DND-41 (cell line): ENCODE data around the gene ABCD3.
"Not testable (repeated sequence)": the region's sequence is repeated elsewhere in the genome, so short reads cannot be mapped to it uniquely, and the experiment has no call there.

Experiments
- CTCF ChIP-seq: IDR thresholded peaks from 2 replicates; pipeline ENCODE4 v1.5.1; 2012; ENCODE audit warnings: borderline replicate concordance, low read length, moderate library complexity, mild to moderate bottlenecking; ENCODE audit not compliant: poor library complexity, severe bottlenecking; ENCODE audit errors: extremely low read depth
- EZH2 ChIP-seq: IDR thresholded peaks from 3 replicates; pipeline ENCODE4 v1.6.1; 2012; ENCODE audit warnings: borderline replicate concordance, low read depth, mild to moderate bottlenecking, moderate library complexity, low read length, inconsistent platforms; ENCODE audit not compliant: severe bottlenecking

GRCh38 chr1:94378493-94378892 is 39.7 kb upstream of the ABCD3 start:
- TF ChIP-seq CTCF, EZH2: not testable (repeated sequence)
